WERI-Rb-1 (cell line): ENCODE results near the gene ADGRF4.
"Not testable (repeated sequence)": the region's sequence is repeated elsewhere in the genome, so short reads cannot be mapped to it uniquely, and the experiment has no call there.

ENCODE experiments used
- DNase-seq: peaks from one replicate; pipeline ENCODE4 v3.0.0-alpha.2; 2020
- H3K27ac ChIP-seq: fragments of 250-450 bp; sonication (Bioruptor Pico); 2 replicates; pipeline ENCODE4 v1.5.1; 2020; ENCODE audit warnings: mild to moderate bottlenecking, moderate library complexity
- H3K27me3 ChIP-seq: fragments of 250-450 bp; sonication (Bioruptor Pico); 2 replicates; pipeline ENCODE4 v1.5.1; 2021; ENCODE audit warnings: mild to moderate bottlenecking, low read depth, moderate library complexity; ENCODE audit not compliant: insufficient read depth, severe bottlenecking
- H3K36me3 ChIP-seq: fragments of 250-450 bp; sonication (Bioruptor Pico); 2 replicates; pipeline ENCODE4 v1.5.1; 2020; ENCODE audit warnings: mild to moderate bottlenecking, moderate library complexity
- H3K4me3 ChIP-seq: 2 replicates; pipeline ENCODE4 v1.5.1; 2011; ENCODE audit warnings: low read depth, mild to moderate bottlenecking, control low read depth, low read length
- H3K9me3 ChIP-seq: fragments of 250-450 bp; sonication (Bioruptor Pico); 2 replicates; pipeline ENCODE4 v1.5.1; 2021; ENCODE audit warnings: mild to moderate bottlenecking, moderate library complexity; ENCODE audit not compliant: severe bottlenecking
- CTCF ChIP-seq: IDR thresholded peaks from 2 replicates; pipeline ENCODE4 v1.5.1; 2011; ENCODE audit warnings: low read depth, mild to moderate bottlenecking, control low read depth, inconsistent platforms, low read length

Gene ADGRF4

GRCh38 chr6:47740714-47741113 lies 42.3 kb downstream of the ADGRF4 start:
- no peaks in the 10 kb centered on the region for H3K27me3 ChIP-seq
- no peak overlapping the region for H3K4me3 ChIP-seq
- DNase-seq, result no peak
- H3K27ac ChIP-seq, result no peak overlapping the region
- H3K36me3 ChIP-seq, result no peaks in the 10 kb centered on the region
- H3K9me3 ChIP-seq, result peaks cover 4% of the 10 kb centered on the region
- TF ChIP-seq CTCF, result no peak

GRCh38 chr6:47741807-47742206 lies 43.4 kb downstream of the ADGRF4 start:
- DNase-seq, result no peak
- H3K36me3 ChIP-seq, result no peaks in the 10 kb centered on the region
- TF ChIP-seq CTCF, result no peak
- H3K4me3 ChIP-seq, result no peak overlapping the region
- peaks cover 4% of the 10 kb centered on the region for H3K9me3 ChIP-seq
- H3K27ac ChIP-seq, result no peak overlapping the region
- H3K27me3 ChIP-seq, result no peaks in the 10 kb centered on the region

GRCh38 chr6:47743744-47744143 lies 45.4 kb downstream of the ADGRF4 start:
- DNase-seq, result no peak
- no peaks in the 10 kb centered on the region for H3K27me3 ChIP-seq
- peaks cover 4% of the 10 kb centered on the region for H3K9me3 ChIP-seq
- no peak overlapping the region for H3K4me3 ChIP-seq
- no peak for TF ChIP-seq CTCF
- no peaks in the 10 kb centered on the region for H3K36me3 ChIP-seq
- H3K27ac ChIP-seq, result no peak overlapping the region

- not testable (repeated sequence) for DNase-seq, H3K27me3 ChIP-seq, H3K27ac ChIP-seq, H3K9me3 ChIP-seq, H3K4me3 ChIP-seq, H3K36me3 ChIP-seq
Measured at GRCh38 chr6:47745269-47745668, 46.9 kb downstream of the ADGRF4 start.

GRCh38 chr6:47749757-47750156 lies 51.4 kb downstream of the ADGRF4 start:
- peaks cover 8% of the 10 kb centered on the region for H3K9me3 ChIP-seq
- H3K27me3 ChIP-seq, result no peaks in the 10 kb centered on the region
- no peak for DNase-seq
- no peaks in the 10 kb centered on the region for H3K36me3 ChIP-seq
- no peak for TF ChIP-seq CTCF
- no peak overlapping the region for H3K27ac ChIP-seq
- no peak overlapping the region for H3K4me3 ChIP-seq

- H3K27me3 ChIP-seq, result no peaks in the 10 kb centered on the region
- TF ChIP-seq CTCF, result no peak
- H3K27ac ChIP-seq, result no peak overlapping the region
- peaks cover 3% of the 10 kb centered on the region for H3K9me3 ChIP-seq
- H3K36me3 ChIP-seq, result no peaks in the 10 kb centered on the region
- H3K4me3 ChIP-seq, result no peak overlapping the region
- no peak for DNase-seq
Measured at GRCh38 chr6:47752801-47753200, 54.4 kb downstream of the ADGRF4 start.

- Histone ChIP-seq H3K27ac (no peak overlapping the region), H3K4me3 (no peak overlapping the region), H3K36me3 (no peaks in the 10 kb centered on the region), H3K27me3 (no peaks in the 10 kb centered on the region), H3K9me3 (no peaks in the 10 kb centered on the region)
- no peak for TF ChIP-seq CTCF
- no peak for DNase-seq
Measured at GRCh38 chr6:47759364-47759763, 61.0 kb downstream of the ADGRF4 start.
